Fibroblast of mammary gland (primary cell): Measurements from ENCODE around the gene AGPAT2.
"Not testable (repeated sequence)": the region's sequence is repeated elsewhere in the genome, so short reads cannot be mapped to it uniquely, and the experiment has no call there.

Source experiments
- DNase-seq: peaks from one replicate; pipeline ENCODE4 v3.0.0-alpha.2; 2010; ENCODE audit warnings: low read depth
- H3K4me3 ChIP-seq: 2 replicates; pipeline ENCODE4 v1.5.1; 2011; ENCODE audit warnings: low read depth, mild to moderate bottlenecking, low read length, moderate library complexity; ENCODE audit not compliant: control insufficient read depth
- CTCF ChIP-seq: conservative IDR thresholded peaks from 2 replicates; pipeline ENCODE4 v1.5.1; 2011; ENCODE audit warnings: low read depth, low read length, inconsistent platforms; ENCODE audit not compliant: control insufficient read depth, insufficient read depth

The AGPAT2 gene

GRCh38 chr9:136709454-136710109 lies 22.3 kb upstream of the AGPAT2 start:
- H3K4me3 ChIP-seq, result no peak overlapping the region
- no peak for TF ChIP-seq CTCF
- no peak for DNase-seq

GRCh38 chr9:136707849-136708517 lies 20.7 kb upstream of the AGPAT2 start:
- TF ChIP-seq CTCF, result no peak
- no peak overlapping the region for H3K4me3 ChIP-seq
- DNase-seq, result no peak

GRCh38 chr9:136707011-136707410 lies 19.8 kb upstream of the AGPAT2 start:
- no peak overlapping the region for H3K4me3 ChIP-seq
- DNase-seq, result no peak
- no peak for TF ChIP-seq CTCF

GRCh38 chr9:136705564-136705963 lies 18.3 kb upstream of the AGPAT2 start:
- no peak overlapping the region for H3K4me3 ChIP-seq
- TF ChIP-seq CTCF, result no peak
- DNase-seq, result no peak

- H3K4me3 ChIP-seq, DNase-seq: not testable (repeated sequence)
These were observed 17.5 kb upstream of the AGPAT2 start for GRCh38 chr9:136704741-136705140.

GRCh38 chr9:136703276-136703860 lies 16.1 kb upstream of the AGPAT2 start:
- no peak for TF ChIP-seq CTCF
- H3K4me3 ChIP-seq, result no peak overlapping the region
- no peak for DNase-seq

- no peak overlapping the region for H3K4me3 ChIP-seq
- no peak for TF ChIP-seq CTCF
- DNase-seq, result no peak
These were observed 14.4 kb upstream of the AGPAT2 start for GRCh38 chr9:136701668-136702053.
